ENCODE results near the gene MCAM. TPM values are rescaled to one million over a fixed set of nuclear protein-coding genes. Genes with fewer than 3 reads are reported as not detected.
A peak's percentile ranks its signal among the peaks of the same experiment; 100 is the strongest.

MCAM gene
- total RNA-seq, 1 donor, result 1.3 TPM

- no peak for DNase-seq (ENCODE audit: low read depth in 2 of 3, low spot score in 2 of 3)
Measured at GRCh38 chr11:119345685-119346084, 28.8 kb upstream of the MCAM start.

- no peak for DNase-seq (ENCODE audit: low read depth in 2 of 3, low spot score in 2 of 3)
Measured at GRCh38 chr11:119344291-119345010, 27.5 kb upstream of the MCAM start.

- no peak for DNase-seq (ENCODE audit: low read depth in 2 of 3, low spot score in 2 of 3)
Measured at GRCh38 chr11:119343726-119344125, 26.8 kb upstream of the MCAM start.

GRCh38 chr11:119342362-119343130 lies 25.6 kb upstream of the MCAM start:
- DNase-seq (ENCODE audit: low read depth in 2 of 3, low spot score in 2 of 3), result no peak

- no peak for DNase-seq (ENCODE audit: low read depth in 2 of 3, low spot score in 2 of 3)
Measured at GRCh38 chr11:119342023-119342300, 25.0 kb upstream of the MCAM start.

- DNase-seq (ENCODE audit: low read depth in 2 of 3, low spot score in 2 of 3), result peak in 1 of 3 donors; percentile 39
Measured at GRCh38 chr11:119341222-119342022, 24.5 kb upstream of the MCAM start.

GRCh38 chr11:119340335-119341221 lies 23.6 kb upstream of the MCAM start, which contains the start of gene C1QTNF5:
Gene C1QTNF5, minus strand, starts transcription at chr11:119340883. Its CDS starts 486 bp downstream, at chr11:119340397.
- no peak for DNase-seq (ENCODE audit: low read depth in 2 of 3, low spot score in 2 of 3)

- peak in 1 of 3 donors; percentile 35 for DNase-seq (ENCODE audit: low read depth in 2 of 3, low spot score in 2 of 3)
Measured at GRCh38 chr11:119339589-119340334, 22.8 kb upstream of the MCAM start.

- DNase-seq (ENCODE audit: low read depth in 2 of 3, low spot score in 2 of 3), result no peak
Measured at GRCh38 chr11:119338965-119339588, 22.1 kb upstream of the MCAM start.

- peak; percentile 58 to 79 (median 62) for DNase-seq (ENCODE audit: low read depth in 2 of 3, low spot score in 2 of 3)
Measured at GRCh38 chr11:119338318-119338890, 21.5 kb upstream of the MCAM start.

GRCh38 chr11:119337581-119338317 lies 20.8 kb upstream of the MCAM start:
- no peak for DNase-seq (ENCODE audit: low read depth in 2 of 3, low spot score in 2 of 3)

GRCh38 chr11:119336744-119337469 lies 20.0 kb upstream of the MCAM start:
- DNase-seq (ENCODE audit: low read depth in 2 of 3, low spot score in 2 of 3), result no peak

- DNase-seq (ENCODE audit: low read depth in 2 of 3, low spot score in 2 of 3), result no peak
Measured at GRCh38 chr11:119335655-119336543, 19.0 kb upstream of the MCAM start.

- DNase-seq (ENCODE audit: low read depth in 2 of 3, low spot score in 2 of 3), result no peak
Measured at GRCh38 chr11:119335091-119335654, 18.2 kb upstream of the MCAM start.

- DNase-seq (ENCODE audit: low read depth in 2 of 3, low spot score in 2 of 3), result peak; percentile 87 to 99 (median 96)
Measured at GRCh38 chr11:119334174-119334930, 17.4 kb upstream of the MCAM start, which contains the start of gene RNF26. Gene RNF26, plus strand, starts transcription at chr11:119334527. Its CDS starts 596 bp downstream, at chr11:119335123.

Measured in hematopoietic multipotent progenitor cell (in vitro differentiated cells).